ENCODE data around the gene TRMT10A. TPM values are rescaled to one million over a fixed set of nuclear protein-coding genes. Genes with fewer than 3 reads are reported as not detected.
"Not testable (repeated sequence)": the region's sequence is repeated elsewhere in the genome, so short reads cannot be mapped to it uniquely, and the experiment has no call there.

TRMT10A gene
- total RNA-seq, 4 donors from 2014 or later = 1.8 to 15.1 (median 4.4) TPM

- DNase-seq (ENCODE audit: low spot score in 2 of 2) = no peak
- no peak overlapping the region for H3K27ac ChIP-seq
- H3K4me3 ChIP-seq = no peak overlapping the region
- no peaks in the 10 kb centered on the region for H3K4me1 ChIP-seq
- no peaks in the 10 kb centered on the region for H3K27me3 ChIP-seq
- peaks cover 0 to 6% (median 0%) of the 10 kb centered on the region in 4 donors for H3K9me3 ChIP-seq
- no peaks in the 10 kb centered on the region for H3K36me3 ChIP-seq
- WGBS, 2 donors = 35 to 45% methylated on average over 2 of the region's 2 CpGs
- TF ChIP-seq EP300 (IDR thresholded peaks at IDR 0.05) = no peak
- no peak for TF ChIP-seq POLR2A (IDR thresholded peaks at IDR 0.05)
- no peak for TF ChIP-seq CTCF (IDR thresholded peaks at IDR 0.05)
Measured at GRCh38 chr4:99536848-99537247, 27.0 kb downstream of the TRMT10A start.

GRCh38 chr4:99536271-99536670 lies 27.6 kb downstream of the TRMT10A start:
- DNase-seq (ENCODE audit: low spot score in 2 of 2) = no peak
- H3K9me3 ChIP-seq = peaks cover 0 to 6% (median 0%) of the 10 kb centered on the region in 4 donors
- no peak overlapping the region for H3K4me3 ChIP-seq
- no peaks in the 10 kb centered on the region for H3K36me3 ChIP-seq
- no peak overlapping the region for H3K27ac ChIP-seq
- WGBS, 2 donors = 44 to 80% methylated on average over 1 of the region's 2 CpGs
- H3K27me3 ChIP-seq = no peaks in the 10 kb centered on the region
- H3K4me1 ChIP-seq = no peaks in the 10 kb centered on the region
- TF ChIP-seq POLR2A (IDR thresholded peaks at IDR 0.05) (no peak), CTCF (IDR thresholded peaks at IDR 0.05) (no peak), EP300 (IDR thresholded peaks at IDR 0.05) (no peak)

- H3K27me3 ChIP-seq; H3K4me1 ChIP-seq; H3K36me3 ChIP-seq; H3K4me3 ChIP-seq; H3K9me3 ChIP-seq; DNase-seq (ENCODE audit: low spot score in 2 of 2); H3K27ac ChIP-seq: not testable (repeated sequence)
- WGBS, 2 donors = 76 to 81% methylated on average over 3 of the region's 3 CpGs
Measured at GRCh38 chr4:99534699-99535098, 29.1 kb downstream of the TRMT10A start.

- H3K9me3 ChIP-seq = peaks cover 0 to 6% (median 0%) of the 10 kb centered on the region in 4 donors
- H3K27me3 ChIP-seq = no peaks in the 10 kb centered on the region
- TF ChIP-seq EP300 (IDR thresholded peaks at IDR 0.05) = no peak
- TF ChIP-seq POLR2A (IDR thresholded peaks at IDR 0.05) = no peak
- TF ChIP-seq CTCF (IDR thresholded peaks at IDR 0.05) = no peak
- no peaks in the 10 kb centered on the region for H3K36me3 ChIP-seq
- no peak for DNase-seq (ENCODE audit: low spot score in 2 of 2)
- no peak overlapping the region for H3K4me3 ChIP-seq
- H3K4me1 ChIP-seq = no peaks in the 10 kb centered on the region
- H3K27ac ChIP-seq = no peak overlapping the region
- 59 to 61% methylated on average over 3 of the region's 3 CpGs for WGBS, 2 donors
Measured at GRCh38 chr4:99529956-99530355, 33.9 kb downstream of the TRMT10A start.

- TF ChIP-seq EP300 (IDR thresholded peaks at IDR 0.05) = no peak
- no peak for TF ChIP-seq POLR2A (IDR thresholded peaks at IDR 0.05)
- TF ChIP-seq CTCF (IDR thresholded peaks at IDR 0.05) = no peak
- H3K9me3 ChIP-seq = peaks cover 0 to 5% (median 0%) of the 10 kb centered on the region in 4 donors
- DNase-seq (ENCODE audit: low spot score in 2 of 2) = no peak
- H3K27me3 ChIP-seq = no peaks in the 10 kb centered on the region
- H3K27ac ChIP-seq = no peak overlapping the region
- H3K4me1 ChIP-seq = no peaks in the 10 kb centered on the region
- H3K4me3 ChIP-seq = no peak overlapping the region
- H3K36me3 ChIP-seq = no peaks in the 10 kb centered on the region
Measured at GRCh38 chr4:99529228-99529627, 34.6 kb downstream of the TRMT10A start.
